ENCODE measurements around the gene ATOH1. TPM values are rescaled to one million over a fixed set of nuclear protein-coding genes. Genes with fewer than 3 reads are reported as not detected.

The ATOH1 gene
- polyA plus RNA-seq, 2 of the 4 experiments (the other 2 are of a cell fraction), result not detected

- TF ChIP-seq CTCF (IDR thresholded peaks at IDR 0.05), result no peak
- no peak for TF ChIP-seq EHMT2 (IDR thresholded peaks at IDR 0.05; ENCODE audit: low read depth)
Observed at GRCh38 chr4:93814722-93815121, 13.8 kb upstream of the ATOH1 start (continued).

GRCh38 chr4:93825551-93826216 lies 2.9 kb upstream of the ATOH1 start:
- no peak overlapping the region for H3K4me3 ChIP-seq
- H3K9me3 ChIP-seq, result no peaks in the 10 kb centered on the region
- ChIA-PET CTCF (no interaction called here), POLR2A (no interaction called here)
- ATAC-seq (no peak), FAIRE-seq (no peak), DNase-seq (ENCODE audit: low read depth in 1 of 2, low spot score in 1 of 2) (no peak)
- H3K27ac ChIP-seq, result no peak overlapping the region
- H3K4me2 ChIP-seq, result no peak overlapping the region
- no peak for TF ChIP-seq PHF8 (IDR thresholded peaks at IDR 0.05; ENCODE audit: borderline replicate concordance, low read depth)
- TF ChIP-seq CEBPB (IDR thresholded peaks at IDR 0.05), result no peak
- TF ChIP-seq NPAS2 (CRISPR knock-in tag; IDR thresholded peaks at IDR 0.05; ENCODE audit: borderline replicate concordance), result no peak
- TF ChIP-seq ZSCAN20 (CRISPR knock-in tag; IDR thresholded peaks at IDR 0.05), result no peak
- no peak for TF ChIP-seq POLR2A (IDR thresholded peaks at IDR 0.05; ENCODE audit: low read length)
- TF ChIP-seq RCOR1 (IDR thresholded peaks at IDR 0.05; ENCODE audit: low read depth, low read length), result no peak
- TF ChIP-seq JUN (IDR thresholded peaks at IDR 0.05), result no peak
- TF ChIP-seq CBX8 (IDR thresholded peaks at IDR 0.05), result no peak
- TF ChIP-seq SMC3 (IDR thresholded peaks at IDR 0.05), result no peak
- TF ChIP-seq ATOH8 (CRISPR knock-in tag; IDR thresholded peaks at IDR 0.05; ENCODE audit: low read depth), result no peak
- no peak for TF ChIP-seq FOXS1 (CRISPR knock-in tag; IDR thresholded peaks at IDR 0.05)
- TF ChIP-seq ELK1 (IDR thresholded peaks at IDR 0.05; ENCODE audit: low read depth, low read length), result no peak
- no peak for TF ChIP-seq FOSL2 (IDR thresholded peaks at IDR 0.05)
- no peak for TF ChIP-seq FOSL2 (CRISPR knock-in tag; IDR thresholded peaks at IDR 0.05)
- no peak for TF ChIP-seq TFCP2L1 (CRISPR knock-in tag; IDR thresholded peaks at IDR 0.05)
- no peak for TF ChIP-seq HOXB13 (CRISPR knock-in tag; IDR thresholded peaks at IDR 0.05; ENCODE audit: low read depth)
- no peak for TF ChIP-seq FOSB (CRISPR knock-in tag; IDR thresholded peaks at IDR 0.05)
- no peak for TF ChIP-seq REST (IDR thresholded peaks at IDR 0.05)
- TF ChIP-seq ZFP36 (IDR thresholded peaks at IDR 0.05; ENCODE audit: borderline replicate concordance, partially characterized antibody), result no peak
- no peak for TF ChIP-seq MAX (IDR thresholded peaks at IDR 0.05)
- 12% methylated on average over 4 of the region's 4 CpGs for WGBS (ENCODE audit: missing lambda C conversion rate)
- peaks cover 3% of the 10 kb centered on the region; the same call in 1 of the 3 replicates for H3K4me1 ChIP-seq
